ENCODE measurements around the gene SHROOM1. TPM values are rescaled to one million over a fixed set of nuclear protein-coding genes. Genes with fewer than 3 reads are reported as not detected.
A peak's percentile ranks its signal among the peaks of the same experiment; 100 is the strongest.

The SHROOM1 gene
- total RNA-seq, 1 donor from 2014 or later, result 4.5 TPM

GRCh38 chr5:132776938-132777208 is 53.6 kb downstream of the SHROOM1 start:
- no peak for DNase-seq (ENCODE audit: low read depth)

- DNase-seq (ENCODE audit: low read depth), result no peak
Measured at GRCh38 chr5:132776131-132776937, 54.1 kb downstream of the SHROOM1 start.

GRCh38 chr5:132775476-132775961 is 54.9 kb downstream of the SHROOM1 start:
- peak; percentile 88 for DNase-seq (ENCODE audit: low read depth)

- no peak for DNase-seq (ENCODE audit: low read depth)
Measured at GRCh38 chr5:132774896-132775295, 55.6 kb downstream of the SHROOM1 start.

- DNase-seq (ENCODE audit: low read depth), result no peak
Measured at GRCh38 chr5:132774406-132774805, 56.0 kb downstream of the SHROOM1 start.

- no peak for DNase-seq (ENCODE audit: low read depth)
Measured at GRCh38 chr5:132773601-132774355, 56.7 kb downstream of the SHROOM1 start.

- DNase-seq (ENCODE audit: low read depth), result no peak
Measured at GRCh38 chr5:132773114-132773513, 57.3 kb downstream of the SHROOM1 start.

- peak; percentile 33 for DNase-seq (ENCODE audit: low read depth)
Measured at GRCh38 chr5:132772291-132773070, 58.0 kb downstream of the SHROOM1 start.

Other genes with a start within 250 kb of the SHROOM1 start
- gene IL13, start 172.5 kb downstream of the SHROOM1 start, total RNA-seq, result not detected in 2 replicates
- gene IL4, start 156.7 kb downstream of the SHROOM1 start, total RNA-seq, result not detected in 2 replicates
- gene KIF3A, start 93.1 kb downstream of the SHROOM1 start, total RNA-seq, result 7.6 and 21.5 TPM in 2 replicates
- 1.1 and 2.3 TPM in 2 replicates for gene CCNI2, start 83.2 kb downstream of the SHROOM1 start, total RNA-seq
- gene SEPTIN8, start 53.4 kb downstream of the SHROOM1 start, total RNA-seq, result 76.9 and 116 TPM in 2 replicates
- 0.45 TPM in 1 of 2 replicates, not detected in the other for gene SOWAHA, start 17.3 kb downstream of the SHROOM1 start, total RNA-seq
- gene GDF9, start 35.8 kb upstream of the SHROOM1 start, total RNA-seq, result 0.15 and 0.17 TPM in 2 replicates
- 60.6 and 117 TPM in 2 replicates for gene UQCRQ, start 36.0 kb upstream of the SHROOM1 start, total RNA-seq
- gene LEAP2, start 43.0 kb upstream of the SHROOM1 start, total RNA-seq, result 0.15 TPM in 1 of 2 replicates, not detected in the other
- 48.6 and 95.0 TPM in 2 replicates for gene AFF4, start 133.0 kb upstream of the SHROOM1 start, total RNA-seq
- 13.3 and 19.8 TPM in 2 replicates for gene ZCCHC10, start 195.9 kb upstream of the SHROOM1 start, total RNA-seq
- gene HSPA4, start 221.4 kb upstream of the SHROOM1 start, total RNA-seq, result 213 and 240 TPM in 2 replicates

Data from renal cortical epithelial cell (primary cell).